ENCODE measurements around the gene UTP25.

The UTP25 gene

DNA sequence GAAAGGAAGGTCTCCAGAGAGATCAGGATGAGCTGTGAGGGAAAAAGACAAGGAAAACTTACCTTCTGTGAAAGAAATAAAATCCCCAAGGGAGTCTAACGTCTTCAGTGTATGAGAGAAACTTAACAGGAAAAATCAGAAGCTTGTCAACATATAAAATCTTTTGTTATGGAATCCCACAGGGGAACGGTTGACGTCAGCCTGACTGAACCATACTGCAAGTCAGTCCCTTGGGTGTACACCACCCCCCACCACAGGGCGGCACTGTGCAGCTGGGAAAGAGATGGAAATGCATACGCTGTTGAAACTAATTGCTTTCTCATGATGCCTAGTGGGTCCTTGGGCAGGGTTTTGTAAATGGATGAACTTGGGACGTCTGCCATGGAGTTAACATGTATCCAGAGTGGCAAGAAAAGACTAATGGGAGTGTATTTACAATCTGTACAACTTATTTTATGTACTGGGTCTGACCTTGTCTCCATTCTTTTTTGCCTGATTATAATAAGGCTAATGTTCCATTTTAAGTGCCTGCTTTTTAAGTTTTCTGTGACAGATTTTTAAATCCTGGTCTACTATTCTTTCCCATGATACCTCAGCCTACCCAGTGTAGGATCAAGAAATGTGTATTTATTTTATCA, 22.7 kb downstream of the UTP25 start:
- Histone ChIP-seq H3K27ac (ENCODE audit: low read length, poor library complexity, severe bottlenecking) (no peak overlapping the region), H2AK5ac (ENCODE audit: low read length, severe bottlenecking) (no peak overlapping the region), H3K14ac (ENCODE audit: low read length in 2 of 2) (no peak overlapping the region), H3K9ac (ENCODE audit: low read length) (peak overlapping the region; percentile 20), H3K36me3 (ENCODE audit: control insufficient read depth in 1 of 2, insufficient read depth in 2 of 2, low read depth in 1 of 2, low read length in 2 of 2) (peaks cover 24 to 86% of the 10 kb centered on the region in 2 experiments), H2BK15ac (ENCODE audit: low read depth, poor library complexity, severe bottlenecking) (no peak overlapping the region), H3K4me2 (ENCODE audit: low read length, poor library complexity, severe bottlenecking) (no peak overlapping the region), H3K23ac (ENCODE audit: low read length in 2 of 2) (no peak overlapping the region), H2AFZ (ENCODE audit: low read depth, low read length) (no peak overlapping the region), H3K27me3 (ENCODE audit: control insufficient read depth in 1 of 2, insufficient read depth in 1 of 2, low read length in 2 of 2) (no peaks in the 10 kb centered on the region), H2BK12ac (ENCODE audit: low read length in 2 of 2) (no peak overlapping the region), H4K8ac (ENCODE audit: low read length) (no peak overlapping the region), H4K91ac (ENCODE audit: low read length) (no peak overlapping the region), H3K4ac (ENCODE audit: low read depth in 1 of 2, low read length in 2 of 2) (no peak overlapping the region), H3K9me3 (ENCODE audit: control insufficient read depth, low read length) (no peaks in the 10 kb centered on the region), H2BK120ac (ENCODE audit: low read depth, low read length) (no peak overlapping the region), H3K79me1 (replicated peaks; ENCODE audit: low read length, poor library complexity, severe bottlenecking) (peaks cover 14% of the 10 kb centered on the region), H2BK5ac (ENCODE audit: low read depth, low read length, poor library complexity, severe bottlenecking) (no peak overlapping the region), H3K4me3 (ENCODE audit: insufficient read depth in 1 of 2, low read depth in 1 of 2, low read length in 2 of 2) (no peak overlapping the region), H3K4me1 (ENCODE audit: control insufficient read depth, insufficient read depth, low read depth, low read length) (peaks cover 1% of the 10 kb centered on the region), H3K18ac (ENCODE audit: low read depth in 1 of 2, low read length in 2 of 2) (no peak overlapping the region)
- peak; percentile 61 for DNase-seq
- WGBS, result 63% methylated on average over 6 of the region's 6 CpGs

DNA sequence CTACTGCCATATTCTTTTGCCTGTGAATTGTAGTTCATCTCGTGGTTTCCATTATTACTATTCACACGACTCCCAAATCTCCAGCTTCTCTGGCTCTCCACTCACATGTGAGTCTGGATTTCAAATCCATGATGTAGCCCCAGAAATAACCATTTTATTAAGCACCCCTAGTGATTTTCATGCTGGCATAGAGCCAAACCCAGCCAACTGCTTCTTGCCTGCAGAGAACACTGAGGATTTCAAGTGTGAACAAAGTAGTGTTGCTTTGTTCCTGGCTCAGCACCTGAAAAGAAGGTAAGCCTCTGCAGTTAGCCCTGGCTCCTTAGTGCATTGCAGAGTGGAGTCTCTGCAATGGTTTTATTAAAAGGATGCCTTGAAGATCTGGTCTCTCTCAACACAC, 25.9 kb downstream of the UTP25 start:
- no peaks in the 10 kb centered on the region for H3K4me1 ChIP-seq (ENCODE audit: control insufficient read depth, insufficient read depth, low read depth, low read length)
- no peak overlapping the region for H2AK5ac ChIP-seq (ENCODE audit: low read length, severe bottlenecking)
- no peak overlapping the region for H3K4me3 ChIP-seq (ENCODE audit: insufficient read depth in 1 of 2, low read depth in 1 of 2, low read length in 2 of 2)
- no peak overlapping the region for H3K18ac ChIP-seq (ENCODE audit: low read depth in 1 of 2, low read length in 2 of 2)
- H2BK120ac ChIP-seq (ENCODE audit: low read depth, low read length), result no peak overlapping the region
- H3K9ac ChIP-seq (ENCODE audit: low read length), result no peak overlapping the region
- no peak overlapping the region for H2BK12ac ChIP-seq (ENCODE audit: low read length in 2 of 2)
- H2AFZ ChIP-seq (ENCODE audit: low read depth, low read length), result no peak overlapping the region
- peaks cover 8% of the 10 kb centered on the region for H3K79me1 ChIP-seq (replicated peaks; ENCODE audit: low read length, poor library complexity, severe bottlenecking)
- H3K23ac ChIP-seq (ENCODE audit: low read length in 2 of 2), result no peak overlapping the region
- H3K9me3 ChIP-seq (ENCODE audit: control insufficient read depth, low read length), result no peaks in the 10 kb centered on the region
- no peak overlapping the region for H4K8ac ChIP-seq (ENCODE audit: low read length)
- H3K4ac ChIP-seq (ENCODE audit: low read depth in 1 of 2, low read length in 2 of 2), result no peak overlapping the region
- no peak overlapping the region for H3K4me2 ChIP-seq (ENCODE audit: low read length, poor library complexity, severe bottlenecking)
- WGBS, result 97% methylated on average over 2 of the region's 2 CpGs
- no peak for DNase-seq
- no peak overlapping the region for H3K27ac ChIP-seq (ENCODE audit: low read length, poor library complexity, severe bottlenecking)
- H2BK15ac ChIP-seq (ENCODE audit: low read depth, poor library complexity, severe bottlenecking), result no peak overlapping the region
- no peak overlapping the region for H4K91ac ChIP-seq (ENCODE audit: low read length)
- no peak overlapping the region for H3K14ac ChIP-seq (ENCODE audit: low read length in 2 of 2)
- no peak overlapping the region for H2BK5ac ChIP-seq (ENCODE audit: low read depth, low read length, poor library complexity, severe bottlenecking)
- H3K36me3 ChIP-seq (ENCODE audit: control insufficient read depth in 1 of 2, insufficient read depth in 2 of 2, low read depth in 1 of 2, low read length in 2 of 2), result peaks cover 27 to 86% of the 10 kb centered on the region in 2 experiments
- H3K27me3 ChIP-seq (ENCODE audit: control insufficient read depth in 1 of 2, insufficient read depth in 1 of 2, low read length in 2 of 2), result no peaks in the 10 kb centered on the region

DNA sequence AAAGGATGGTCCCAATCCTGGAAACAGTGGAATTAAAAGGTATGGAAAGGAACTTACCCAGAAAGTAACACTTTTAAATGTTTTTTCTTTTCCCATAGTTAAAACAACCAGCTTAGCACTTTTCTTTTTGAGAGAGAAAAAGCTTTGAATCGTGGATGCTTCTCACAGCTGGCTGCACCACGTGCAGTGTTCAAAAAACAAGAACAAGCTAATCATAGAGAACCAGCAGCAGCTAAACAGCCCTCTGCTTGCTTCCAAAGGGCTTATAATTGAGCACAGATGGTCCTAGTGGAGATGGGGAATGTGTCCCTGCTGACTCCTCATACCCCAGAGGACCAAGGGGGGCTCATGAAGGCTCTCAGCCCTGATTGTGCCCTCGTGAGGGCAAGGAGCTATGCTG, 26.4 kb downstream of the UTP25 start:
- H3K4me3 ChIP-seq (ENCODE audit: insufficient read depth in 1 of 2, low read depth in 1 of 2, low read length in 2 of 2), result no peak overlapping the region
- no peak for DNase-seq
- no peak overlapping the region for H2BK12ac ChIP-seq (ENCODE audit: low read length in 2 of 2)
- H2AK5ac ChIP-seq (ENCODE audit: low read length, severe bottlenecking), result no peak overlapping the region
- H3K4me1 ChIP-seq (ENCODE audit: control insufficient read depth, insufficient read depth, low read depth, low read length), result no peaks in the 10 kb centered on the region
- no peak overlapping the region for H3K4ac ChIP-seq (ENCODE audit: low read depth in 1 of 2, low read length in 2 of 2)
- H2BK15ac ChIP-seq (ENCODE audit: low read depth, poor library complexity, severe bottlenecking), result no peak overlapping the region
- no peaks in the 10 kb centered on the region for H3K27me3 ChIP-seq (ENCODE audit: control insufficient read depth in 1 of 2, insufficient read depth in 1 of 2, low read length in 2 of 2)
- H4K8ac ChIP-seq (ENCODE audit: low read length), result no peak overlapping the region
- H3K9me3 ChIP-seq (ENCODE audit: control insufficient read depth, low read length), result no peaks in the 10 kb centered on the region
- H3K23ac ChIP-seq (ENCODE audit: low read length in 2 of 2), result no peak overlapping the region
- H3K27ac ChIP-seq (ENCODE audit: low read length, poor library complexity, severe bottlenecking), result no peak overlapping the region
- no peak overlapping the region for H2BK5ac ChIP-seq (ENCODE audit: low read depth, low read length, poor library complexity, severe bottlenecking)
- H3K36me3 ChIP-seq (ENCODE audit: control insufficient read depth in 1 of 2, insufficient read depth in 2 of 2, low read depth in 1 of 2, low read length in 2 of 2), result peaks cover 22 to 81% of the 10 kb centered on the region in 2 experiments
- H3K4me2 ChIP-seq (ENCODE audit: low read length, poor library complexity, severe bottlenecking), result no peak overlapping the region
- WGBS, result 98% methylated on average over 2 of the region's 3 CpGs
- no peak overlapping the region for H3K18ac ChIP-seq (ENCODE audit: low read depth in 1 of 2, low read length in 2 of 2)
- peaks cover 3% of the 10 kb centered on the region for H3K79me1 ChIP-seq (replicated peaks; ENCODE audit: low read length, poor library complexity, severe bottlenecking)
- no peak overlapping the region for H2BK120ac ChIP-seq (ENCODE audit: low read depth, low read length)
- no peak overlapping the region for H2AFZ ChIP-seq (ENCODE audit: low read depth, low read length)
- H3K9ac ChIP-seq (ENCODE audit: low read length), result no peak overlapping the region
- no peak overlapping the region for H4K91ac ChIP-seq (ENCODE audit: low read length)
- no peak overlapping the region for H3K14ac ChIP-seq (ENCODE audit: low read length in 2 of 2)

DNA sequence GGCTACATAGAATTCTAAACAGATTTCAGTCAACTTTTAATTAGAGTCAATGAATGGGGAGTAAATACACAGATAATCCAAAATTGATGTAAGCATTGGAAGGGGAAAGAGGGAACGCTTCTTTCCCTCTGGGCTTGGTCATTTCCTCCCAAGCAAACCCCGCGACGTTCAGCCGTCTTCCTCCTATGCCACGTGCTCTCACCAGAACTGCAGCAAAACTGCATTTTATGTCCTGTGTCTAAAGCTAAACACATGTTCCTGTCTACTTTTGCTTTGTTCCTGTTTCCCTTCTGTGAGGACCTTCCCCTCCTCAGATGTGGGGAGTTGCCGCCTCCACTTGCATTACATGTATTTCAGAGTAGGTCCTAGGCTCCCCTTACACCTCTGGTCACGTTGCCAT, 27.2 kb downstream of the UTP25 start:
- no peak overlapping the region for H3K18ac ChIP-seq (ENCODE audit: low read depth in 1 of 2, low read length in 2 of 2)
- no peak overlapping the region for H2AFZ ChIP-seq (ENCODE audit: low read depth, low read length)
- peaks cover 2% of the 10 kb centered on the region for H3K79me1 ChIP-seq (replicated peaks; ENCODE audit: low read length, poor library complexity, severe bottlenecking)
- H3K14ac ChIP-seq (ENCODE audit: low read length in 2 of 2), result no peak overlapping the region
- H2BK120ac ChIP-seq (ENCODE audit: low read depth, low read length), result no peak overlapping the region
- H3K36me3 ChIP-seq (ENCODE audit: control insufficient read depth in 1 of 2, insufficient read depth in 2 of 2, low read depth in 1 of 2, low read length in 2 of 2), result peaks cover 17 to 73% of the 10 kb centered on the region in 2 experiments
- H3K4me2 ChIP-seq (ENCODE audit: low read length, poor library complexity, severe bottlenecking), result no peak overlapping the region
- no peaks in the 10 kb centered on the region for H3K27me3 ChIP-seq (ENCODE audit: control insufficient read depth in 1 of 2, insufficient read depth in 1 of 2, low read length in 2 of 2)
- no peak overlapping the region for H4K8ac ChIP-seq (ENCODE audit: low read length)
- no peaks in the 10 kb centered on the region for H3K4me1 ChIP-seq (ENCODE audit: control insufficient read depth, insufficient read depth, low read depth, low read length)
- no peak overlapping the region for H3K4ac ChIP-seq (ENCODE audit: low read depth in 1 of 2, low read length in 2 of 2)
- H2BK15ac ChIP-seq (ENCODE audit: low read depth, poor library complexity, severe bottlenecking), result no peak overlapping the region
- no peak overlapping the region for H3K9ac ChIP-seq (ENCODE audit: low read length)
- no peak for DNase-seq
- H3K23ac ChIP-seq (ENCODE audit: low read length in 2 of 2), result no peak overlapping the region
- H3K4me3 ChIP-seq (ENCODE audit: insufficient read depth in 1 of 2, low read depth in 1 of 2, low read length in 2 of 2), result no peak overlapping the region
- H2BK12ac ChIP-seq (ENCODE audit: low read length in 2 of 2), result no peak overlapping the region
- H3K27ac ChIP-seq (ENCODE audit: low read length, poor library complexity, severe bottlenecking), result no peak overlapping the region
- H3K9me3 ChIP-seq (ENCODE audit: control insufficient read depth, low read length), result no peaks in the 10 kb centered on the region
- H4K91ac ChIP-seq (ENCODE audit: low read length), result no peak overlapping the region
- H2BK5ac ChIP-seq (ENCODE audit: low read depth, low read length, poor library complexity, severe bottlenecking), result no peak overlapping the region
- WGBS, result 97% methylated on average over 8 of the region's 8 CpGs
- no peak overlapping the region for H2AK5ac ChIP-seq (ENCODE audit: low read length, severe bottlenecking)
